Chondrocyte (in vitro differentiated cells): ENCODE data around the gene HAND2. TPM values are rescaled to one million over a fixed set of nuclear protein-coding genes. Genes with fewer than 3 reads are reported as not detected.

ENCODE experiments used
- DNase-seq: peaks from one replicate; pipeline ENCODE4 v3.0.0; 2021; ENCODE audit warnings: mixed read lengths, low spot score
- H3K27ac Mint-ChIP-seq: one replicate; pipeline ENCODE4 v1.8.0; 2021; ENCODE audit warnings: mild to moderate bottlenecking, moderate library complexity, mixed read lengths; ENCODE audit not compliant: unreplicated experiment
- H3K27me3 Mint-ChIP-seq: 2 replicates; pipeline ENCODE4 v1.8.0; 2021; ENCODE audit warnings: low read depth, mixed read lengths
- H3K36me3 Mint-ChIP-seq: 2 replicates; pipeline ENCODE4 v1.8.0; 2021; ENCODE audit warnings: low read depth, mixed read lengths
- H3K4me1 Mint-ChIP-seq: 2 replicates; pipeline ENCODE4 v1.8.0; 2021; ENCODE audit warnings: low read depth, mild to moderate bottlenecking, mixed read lengths
- H3K4me3 Mint-ChIP-seq: one replicate; pipeline ENCODE4 v1.8.0; 2021; ENCODE audit warnings: mild to moderate bottlenecking, moderate library complexity, mixed read lengths; ENCODE audit not compliant: unreplicated experiment
- H3K9me3 Mint-ChIP-seq: 2 replicates; pipeline ENCODE4 v1.8.0; 2021; ENCODE audit warnings: low read depth, mixed read lengths
- CTCF ChIP-seq: fragments of 200-600 bp; sonication (generic); IDR thresholded peaks from 2 replicates; pipeline ENCODE4 v1.5.0; 2021; ENCODE audit warnings: antibody characterized with exemption, mild to moderate bottlenecking, moderate library complexity
- total RNA-seq: library from RNA; stranded (reverse); gene quantifications from 3 replicates; pipeline ENCODE4 v1.2.1, GENCODE V29; 2021

Gene HAND2
- total RNA-seq, 1 donor from 2014 or later, result not detected

- no peak overlapping the region for H3K27ac Mint-ChIP-seq
- peaks cover 20% of the 10 kb centered on the region for H3K4me1 Mint-ChIP-seq
- H3K4me3 Mint-ChIP-seq, result no peak overlapping the region
- no peak for DNase-seq
- H3K27me3 Mint-ChIP-seq, result peaks cover 78% of the 10 kb centered on the region
- H3K36me3 Mint-ChIP-seq, result peaks cover 12% of the 10 kb centered on the region
- no peak for TF ChIP-seq CTCF
- peaks cover 5% of the 10 kb centered on the region for H3K9me3 Mint-ChIP-seq
Observed at GRCh38 chr4:173513651-173514050, 16.4 kb downstream of the HAND2 start.

- DNase-seq, result no peak
Observed at GRCh38 chr4:173511787-173512361, 18.2 kb downstream of the HAND2 start.

GRCh38 chr4:173509036-173510001 lies 20.7 kb downstream of the HAND2 start:
- H3K27me3 Mint-ChIP-seq, result peaks cover 79% of the 10 kb centered on the region
- no peak for DNase-seq
- no peak for TF ChIP-seq CTCF
- peak overlapping the region; percentile 71 for H3K4me3 Mint-ChIP-seq
- H3K36me3 Mint-ChIP-seq, result peaks cover 14% of the 10 kb centered on the region
- H3K4me1 Mint-ChIP-seq, result peaks cover 13% of the 10 kb centered on the region
- H3K27ac Mint-ChIP-seq, result no peak overlapping the region
- peaks cover 2% of the 10 kb centered on the region for H3K9me3 Mint-ChIP-seq

More at GRCh38 chr4:173511787-173512361, 18.2 kb downstream of the HAND2 start:
- Mint-ChIP-seq H3K27ac (no peak overlapping the region), H3K9me3 (peaks cover 7% of the 10 kb centered on the region), H3K27me3 (peaks cover 83% of the 10 kb centered on the region), H3K36me3 (peaks cover 19% of the 10 kb centered on the region), H3K4me3 (no peak overlapping the region), H3K4me1 (peaks cover 12% of the 10 kb centered on the region)
- no peak for TF ChIP-seq CTCF

- no peak for DNase-seq
- peak overlapping the region; percentile 71 for H3K4me3 Mint-ChIP-seq
- H3K27me3 Mint-ChIP-seq, result peaks cover 82% of the 10 kb centered on the region
- peaks cover 2% of the 10 kb centered on the region for H3K9me3 Mint-ChIP-seq
- no peak for TF ChIP-seq CTCF
- no peak overlapping the region for H3K27ac Mint-ChIP-seq
- peaks cover 14% of the 10 kb centered on the region for H3K36me3 Mint-ChIP-seq
- H3K4me1 Mint-ChIP-seq, result peaks cover 13% of the 10 kb centered on the region
Observed at GRCh38 chr4:173508386-173509035, 21.5 kb downstream of the HAND2 start.
